WTC11 (cell line): ENCODE results near the gene GCNT4. TPM values are rescaled to one million over a fixed set of nuclear protein-coding genes. Genes with fewer than 3 reads are reported as not detected.

ENCODE experiments used
- ATAC-seq: fragments of 200-7000 bp; cut with Tn5 transposase; 2 replicates; pipeline ENCODE4 v1.10.0; 2021; ENCODE audit warnings: mild to moderate bottlenecking, moderate library complexity
- CTCF ChIA-PET: fragments of 300-600 bp; sonication (Branson Sonifier 250); formaldehyde crosslinking; loops from one replicate; lab custom pipeline; 2021; ENCODE audit warnings: antibody characterized with exemption; lab: Charles Lee
- POLR2A ChIA-PET: fragments of 350-600 bp; sonication (Branson Sonifier 250); formaldehyde crosslinking; loops from one replicate; lab custom pipeline; 2021; ENCODE audit warnings: antibody characterized with exemption; lab: Charles Lee
- DNase-seq: peaks from one replicate; pipeline ENCODE4 v3.0.0; 2021; ENCODE audit warnings: low spot score
- H3K27ac Mint-ChIP-seq: 2 replicates; pipeline ENCODE4 v1.8.0; 2021; ENCODE audit warnings: mixed read lengths
- H3K27me3 Mint-ChIP-seq: 2 replicates; pipeline ENCODE4 v1.8.0; 2021; ENCODE audit warnings: low read depth, mild to moderate bottlenecking, moderate library complexity, mixed read lengths
- H3K36me3 Mint-ChIP-seq: 2 replicates; pipeline ENCODE4 v1.8.0; 2021; ENCODE audit warnings: mixed read lengths
- H3K4me1 Mint-ChIP-seq: 2 replicates; pipeline ENCODE4 v1.8.0; 2022; ENCODE audit warnings: mixed read lengths
- H3K4me3 Mint-ChIP-seq: 2 replicates; pipeline ENCODE4 v1.8.0; 2021; ENCODE audit warnings: mild to moderate bottlenecking, moderate library complexity, mixed read lengths
- H3K9me3 Mint-ChIP-seq: 2 replicates; pipeline ENCODE4 v1.8.0; 2021; ENCODE audit warnings: mixed read lengths
- ETV6 ChIP-seq: sonication (generic); formaldehyde crosslinking; IDR thresholded peaks from 2 replicates; pipeline ENCODE4 v1.8.1; 2022; ENCODE audit warnings: mild to moderate bottlenecking, missing genetic modification reagents
- GABPB1 ChIP-seq: sonication (generic); formaldehyde crosslinking; IDR thresholded peaks from 2 replicates; pipeline ENCODE4 v1.8.1; 2023; ENCODE audit warnings: mild to moderate bottlenecking, missing genetic modification reagents
- NFATC4 ChIP-seq: fragments of 250-450 bp; sonication (Bioruptor Pico); IDR thresholded peaks from 2 replicates; pipeline ENCODE4 v1.9.0; 2021; ENCODE audit warnings: mild to moderate bottlenecking
- NFE2L1 ChIP-seq: sonication (generic); formaldehyde crosslinking; IDR thresholded peaks from 2 replicates; pipeline ENCODE4 v1.8.1; 2023; ENCODE audit warnings: missing genetic modification reagents
- SP1 ChIP-seq: sonication (generic); formaldehyde crosslinking; conservative IDR thresholded peaks from 2 replicates; pipeline ENCODE4 v1.8.1; 2022; ENCODE audit warnings: missing genetic modification reagents
- TEAD1 ChIP-seq: sonication (generic); formaldehyde crosslinking; IDR thresholded peaks from 2 replicates; pipeline ENCODE4 v1.8.0; 2022; ENCODE audit warnings: mild to moderate bottlenecking, missing genetic modification reagents
- ZNF317 ChIP-seq: sonication (generic); formaldehyde crosslinking; IDR thresholded peaks from 2 replicates; pipeline ENCODE4 v1.8.1; 2023; ENCODE audit warnings: low read depth, mild to moderate bottlenecking, moderate library complexity, missing genetic modification reagents, borderline replicate concordance
- total RNA-seq: library from RNA; stranded (reverse); gene quantifications from 3 replicates; pipeline ENCODE4 v1.2.3, GENCODE V29; 2021
- TF ChIP-seq, protein P1 (sequence below): fragments of 250-450 bp; sonication (Bioruptor Pico); IDR thresholded peaks from 2 replicates; pipeline ENCODE4 v2.1.2; 2022; ENCODE audit warnings: mild to moderate bottlenecking, moderate library complexity
- TF ChIP-seq, protein P2 (sequence below): sonication (generic); formaldehyde crosslinking; IDR thresholded peaks from 2 replicates; pipeline ENCODE4 v1.8.1; 2023; ENCODE audit warnings: mild to moderate bottlenecking, moderate library complexity, missing genetic modification reagents
- TF ChIP-seq, protein P3 (sequence below): sonication (generic); formaldehyde crosslinking; IDR thresholded peaks from 2 replicates; pipeline ENCODE4 v1.8.0; 2023; ENCODE audit warnings: missing genetic modification reagents, mild to moderate bottlenecking, borderline replicate concordance
- TF ChIP-seq, protein P4 (sequence below): fragments of 250-450 bp; sonication (Bioruptor Pico); IDR thresholded peaks from 2 replicates; pipeline ENCODE4 v1.8.0; 2021; ENCODE audit warnings: mild to moderate bottlenecking
- TF ChIP-seq, protein P5 (sequence below): sonication (generic); formaldehyde crosslinking; IDR thresholded peaks from 2 replicates; pipeline ENCODE4 v1.8.1; 2023; ENCODE audit warnings: mild to moderate bottlenecking, missing genetic modification reagents, moderate library complexity

Gene GCNT4
- total RNA-seq, 1 experiment from 2014 or later, result 1.8 TPM

DNA sequence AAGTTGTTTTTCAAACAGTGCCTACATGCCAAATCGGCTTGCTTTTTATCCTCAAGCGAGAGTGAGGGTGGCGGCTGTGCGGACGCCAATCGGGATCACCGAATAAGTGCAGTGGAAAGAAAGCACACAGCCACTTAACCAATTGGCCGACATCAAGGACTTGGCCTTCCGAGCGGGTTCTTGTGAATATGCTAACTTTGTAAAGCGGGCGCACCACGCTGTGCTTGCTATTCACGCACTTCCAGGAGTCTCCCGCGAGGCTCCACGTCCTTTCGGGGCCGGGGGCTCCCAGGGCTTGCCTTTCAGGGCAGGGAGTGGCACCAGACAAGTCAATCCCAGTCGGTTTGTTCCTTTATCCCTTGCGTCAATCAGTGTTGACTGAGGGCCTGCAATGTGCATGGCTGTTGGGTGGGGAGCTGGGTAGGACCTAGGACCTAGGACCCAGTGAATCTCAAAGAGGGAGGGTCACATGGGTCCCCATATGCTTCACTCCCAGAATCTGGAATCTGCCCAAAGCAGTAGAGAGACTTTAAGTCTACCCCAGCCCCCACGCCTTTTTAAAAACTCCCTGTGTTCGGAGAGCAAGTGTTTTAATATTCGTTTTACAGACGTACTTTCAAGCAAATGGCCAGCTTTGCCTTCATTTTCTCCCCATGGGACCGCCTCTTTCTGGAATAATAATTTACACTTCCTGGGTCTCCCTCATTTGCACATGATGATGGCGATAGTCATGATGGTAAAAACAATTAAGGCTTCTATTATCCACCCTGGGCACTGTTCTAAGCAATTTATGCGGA lies 2.0 kb upstream of the GCNT4 start:
- Mint-ChIP-seq H3K36me3 (no peaks in the 10 kb centered on the region), H3K4me1 (peaks cover 56% of the 10 kb centered on the region)

DNA sequence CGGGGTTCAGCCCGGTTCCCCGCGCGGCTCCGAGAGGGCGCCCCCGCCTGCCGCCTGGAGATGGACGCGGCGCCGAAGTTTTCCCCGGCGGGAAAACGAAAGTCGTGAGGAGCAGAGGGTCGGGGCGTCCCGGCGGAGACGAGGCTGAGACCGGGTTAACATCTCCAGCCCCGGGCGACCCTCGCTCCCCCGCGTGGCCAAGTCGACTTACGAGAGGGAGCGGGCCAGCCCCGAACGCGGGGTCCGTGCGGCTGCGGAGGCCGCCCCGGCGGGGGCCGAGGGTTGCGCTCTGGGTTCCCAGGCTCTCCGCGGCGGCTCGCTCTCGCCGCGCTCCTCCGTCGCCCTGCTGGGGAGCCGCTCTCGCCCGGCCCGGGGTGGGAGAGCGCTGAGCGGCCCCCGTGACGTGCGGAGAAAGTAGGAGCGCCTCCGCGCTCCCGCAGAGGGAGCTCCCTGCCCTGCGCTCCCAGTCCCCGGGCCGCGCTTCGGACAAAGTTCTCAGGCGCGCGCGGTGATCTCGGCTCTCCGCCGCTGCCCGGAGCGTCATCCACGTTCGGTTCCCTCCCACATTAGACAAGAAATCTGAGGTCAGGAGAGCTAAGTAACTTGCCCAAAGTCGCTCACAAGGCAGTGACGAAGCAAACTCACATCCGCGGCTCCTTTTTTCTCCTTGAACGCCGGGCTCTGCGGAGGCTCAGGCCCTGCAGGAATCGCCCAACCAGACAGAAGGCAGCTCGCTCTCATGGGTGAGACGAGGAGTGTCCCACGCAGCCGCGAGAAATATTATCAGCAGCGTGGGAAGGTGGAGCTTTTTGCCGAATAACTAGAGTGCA lies 1.2 kb upstream of the GCNT4 start:
- Mint-ChIP-seq H3K4me3 (peak overlapping the region; percentile 80), H3K27ac (no peak overlapping the region), H3K4me1 (peaks cover 56% of the 10 kb centered on the region), H3K9me3 (no peaks in the 10 kb centered on the region), H3K36me3 (no peaks in the 10 kb centered on the region), H3K27me3 (peaks cover 48% of the 10 kb centered on the region)
- DNase-seq (peak; percentile 60), ATAC-seq (no peak)
- ChIA-PET CTCF (interaction anchor here (0.9 to 1.6 kb wide), 6 partner anchors 18 to 283 kb away, joined by 3 to 6 read pairs (median 4); partner anchors contain the start of gene HMGCR), POLR2A (interaction anchor here (1.0 to 1.9 kb wide), 3 partner anchors 183 to 283 kb away, joined by 3 to 6 read pairs (median 5); partner anchors contain the start of genes ANKRD31 and HMGCR)
- TF ChIP-seq NFATC4 (CRISPR knock-in tag), result no peak
- TF ChIP-seq, protein P1, sequence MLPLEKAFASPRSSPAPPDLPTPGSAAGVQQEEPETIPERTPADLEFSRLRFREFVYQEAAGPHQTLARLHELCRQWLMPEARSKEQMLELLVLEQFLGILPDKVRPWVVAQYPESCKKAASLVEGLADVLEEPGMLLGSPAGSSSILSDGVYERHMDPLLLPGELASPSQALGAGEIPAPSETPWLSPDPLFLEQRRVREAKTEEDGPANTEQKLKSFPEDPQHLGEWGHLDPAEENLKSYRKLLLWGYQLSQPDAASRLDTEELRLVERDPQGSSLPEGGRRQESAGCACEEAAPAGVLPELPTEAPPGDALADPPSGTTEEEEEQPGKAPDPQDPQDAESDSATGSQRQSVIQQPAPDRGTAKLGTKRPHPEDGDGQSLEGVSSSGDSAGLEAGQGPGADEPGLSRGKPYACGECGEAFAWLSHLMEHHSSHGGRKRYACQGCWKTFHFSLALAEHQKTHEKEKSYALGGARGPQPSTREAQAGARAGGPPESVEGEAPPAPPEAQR (CRISPR knock-in tag), result no peak
- TF ChIP-seq ZNF317, result no peak
- TF ChIP-seq, protein P2, sequence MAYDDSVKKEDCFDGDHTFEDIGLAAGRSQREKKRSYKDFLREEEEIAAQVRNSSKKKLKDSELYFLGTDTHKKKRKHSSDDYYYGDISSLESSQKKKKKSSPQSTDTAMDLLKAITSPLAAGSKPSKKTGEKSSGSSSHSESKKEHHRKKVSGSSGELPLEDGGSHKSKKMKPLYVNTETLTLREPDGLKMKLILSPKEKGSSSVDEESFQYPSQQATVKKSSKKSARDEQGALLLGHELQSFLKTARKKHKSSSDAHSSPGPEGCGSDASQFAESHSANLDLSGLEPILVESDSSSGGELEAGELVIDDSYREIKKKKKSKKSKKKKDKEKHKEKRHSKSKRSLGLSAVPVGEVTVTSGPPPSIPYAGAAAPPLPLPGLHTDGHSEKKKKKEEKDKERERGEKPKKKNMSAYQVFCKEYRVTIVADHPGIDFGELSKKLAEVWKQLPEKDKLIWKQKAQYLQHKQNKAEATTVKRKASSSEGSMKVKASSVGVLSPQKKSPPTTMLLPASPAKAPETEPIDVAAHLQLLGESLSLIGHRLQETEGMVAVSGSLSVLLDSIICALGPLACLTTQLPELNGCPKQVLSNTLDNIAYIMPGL (CRISPR knock-in tag), result peak; percentile 86
- no peak for TF ChIP-seq GABPB1 (CRISPR knock-in tag)
- TF ChIP-seq, protein P3, sequence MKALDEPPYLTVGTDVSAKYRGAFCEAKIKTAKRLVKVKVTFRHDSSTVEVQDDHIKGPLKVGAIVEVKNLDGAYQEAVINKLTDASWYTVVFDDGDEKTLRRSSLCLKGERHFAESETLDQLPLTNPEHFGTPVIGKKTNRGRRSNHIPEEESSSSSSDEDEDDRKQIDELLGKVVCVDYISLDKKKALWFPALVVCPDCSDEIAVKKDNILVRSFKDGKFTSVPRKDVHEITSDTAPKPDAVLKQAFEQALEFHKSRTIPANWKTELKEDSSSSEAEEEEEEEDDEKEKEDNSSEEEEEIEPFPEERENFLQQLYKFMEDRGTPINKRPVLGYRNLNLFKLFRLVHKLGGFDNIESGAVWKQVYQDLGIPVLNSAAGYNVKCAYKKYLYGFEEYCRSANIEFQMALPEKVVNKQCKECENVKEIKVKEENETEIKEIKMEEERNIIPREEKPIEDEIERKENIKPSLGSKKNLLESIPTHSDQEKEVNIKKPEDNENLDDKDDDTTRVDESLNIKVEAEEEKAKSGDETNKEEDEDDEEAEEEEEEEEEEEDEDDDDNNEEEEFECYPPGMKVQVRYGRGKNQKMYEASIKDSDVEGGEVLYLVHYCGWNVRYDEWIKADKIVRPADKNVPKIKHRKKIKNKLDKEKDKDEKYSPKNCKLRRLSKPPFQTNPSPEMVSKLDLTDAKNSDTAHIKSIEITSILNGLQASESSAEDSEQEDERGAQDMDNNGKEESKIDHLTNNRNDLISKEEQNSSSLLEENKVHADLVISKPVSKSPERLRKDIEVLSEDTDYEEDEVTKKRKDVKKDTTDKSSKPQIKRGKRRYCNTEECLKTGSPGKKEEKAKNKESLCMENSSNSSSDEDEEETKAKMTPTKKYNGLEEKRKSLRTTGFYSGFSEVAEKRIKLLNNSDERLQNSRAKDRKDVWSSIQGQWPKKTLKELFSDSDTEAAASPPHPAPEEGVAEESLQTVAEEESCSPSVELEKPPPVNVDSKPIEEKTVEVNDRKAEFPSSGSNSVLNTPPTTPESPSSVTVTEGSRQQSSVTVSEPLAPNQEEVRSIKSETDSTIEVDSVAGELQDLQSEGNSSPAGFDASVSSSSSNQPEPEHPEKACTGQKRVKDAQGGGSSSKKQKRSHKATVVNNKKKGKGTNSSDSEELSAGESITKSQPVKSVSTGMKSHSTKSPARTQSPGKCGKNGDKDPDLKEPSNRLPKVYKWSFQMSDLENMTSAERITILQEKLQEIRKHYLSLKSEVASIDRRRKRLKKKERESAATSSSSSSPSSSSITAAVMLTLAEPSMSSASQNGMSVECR (CRISPR knock-in tag), result 0 out of 2 replicates have a peak, but pooled peaks have one; percentile 56
- TF ChIP-seq, protein P4, sequence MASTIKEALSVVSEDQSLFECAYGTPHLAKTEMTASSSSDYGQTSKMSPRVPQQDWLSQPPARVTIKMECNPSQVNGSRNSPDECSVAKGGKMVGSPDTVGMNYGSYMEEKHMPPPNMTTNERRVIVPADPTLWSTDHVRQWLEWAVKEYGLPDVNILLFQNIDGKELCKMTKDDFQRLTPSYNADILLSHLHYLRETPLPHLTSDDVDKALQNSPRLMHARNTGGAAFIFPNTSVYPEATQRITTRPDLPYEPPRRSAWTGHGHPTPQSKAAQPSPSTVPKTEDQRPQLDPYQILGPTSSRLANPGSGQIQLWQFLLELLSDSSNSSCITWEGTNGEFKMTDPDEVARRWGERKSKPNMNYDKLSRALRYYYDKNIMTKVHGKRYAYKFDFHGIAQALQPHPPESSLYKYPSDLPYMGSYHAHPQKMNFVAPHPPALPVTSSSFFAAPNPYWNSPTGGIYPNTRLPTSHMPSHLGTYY, result no peak

More for the DNA sequence above, 2.0 kb upstream of the GCNT4 start:
- Mint-ChIP-seq H3K9me3 (no peaks in the 10 kb centered on the region), H3K4me3 (peak overlapping the region; percentile 80)
- peak; percentile 69 for DNase-seq
- CTCF ChIA-PET, result interaction anchor here (1.2 to 2.2 kb wide), 5 partner anchors 19 to 282 kb away, joined by 3 to 13 read pairs (median 6); partner anchors contain the start of genes ANKRD31 and HMGCR
- ATAC-seq, result peak; percentile 2
- TF ChIP-seq TEAD1 (CRISPR knock-in tag) (0 out of 2 replicates have a peak, but pooled peaks have one; percentile 7), NFE2L1 (CRISPR knock-in tag) (no peak), ETV6 (CRISPR knock-in tag) (0 out of 2 replicates have a peak, but pooled peaks have one; percentile 45), SP1 (CRISPR knock-in tag) (0 out of 2 replicates have a peak, but pooled peaks have one; percentile 17)
- TF ChIP-seq, protein P5, sequence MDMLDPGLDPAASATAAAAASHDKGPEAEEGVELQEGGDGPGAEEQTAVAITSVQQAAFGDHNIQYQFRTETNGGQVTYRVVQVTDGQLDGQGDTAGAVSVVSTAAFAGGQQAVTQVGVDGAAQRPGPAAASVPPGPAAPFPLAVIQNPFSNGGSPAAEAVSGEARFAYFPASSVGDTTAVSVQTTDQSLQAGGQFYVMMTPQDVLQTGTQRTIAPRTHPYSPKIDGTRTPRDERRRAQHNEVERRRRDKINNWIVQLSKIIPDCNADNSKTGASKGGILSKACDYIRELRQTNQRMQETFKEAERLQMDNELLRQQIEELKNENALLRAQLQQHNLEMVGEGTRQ (CRISPR knock-in tag), result peak; percentile 48
- TF ChIP-seq, all 79 proteins: peak for 4
- POLR2A ChIA-PET, result interaction anchor here (1.0 to 1.9 kb wide), 3 partner anchors 183 to 283 kb away, joined by 3 to 6 read pairs (median 5); partner anchors contain the start of genes ANKRD31 and HMGCR
- H3K27me3 Mint-ChIP-seq, result peaks cover 48% of the 10 kb centered on the region
- peak overlapping the region; percentile 45 for H3K27ac Mint-ChIP-seq
